H9 (cell line): Measurements from ENCODE around the gene FAM78B. TPM values are rescaled to one million over a fixed set of nuclear protein-coding genes. Genes with fewer than 3 reads are reported as not detected.

Experiments
- DNase-seq: peaks from one replicate; pipeline ENCODE4 v3.0.0-alpha.2; 2017
- H2AFZ ChIP-seq: one replicate; pipeline ENCODE4 v1.6.1; 2013; ENCODE audit warnings: mild to moderate bottlenecking, low read length, control low read depth, moderate library complexity
- H2AK5ac ChIP-seq: 2 replicates; pipeline ENCODE4 v1.6.1; 2013; ENCODE audit warnings: low read length, control low read depth, mixed read lengths; ENCODE audit not compliant: insufficient read length
- H2BK120ac ChIP-seq: one replicate; pipeline ENCODE4 v1.6.1; 2013; ENCODE audit warnings: low read depth, mild to moderate bottlenecking, low read length, control low read depth, inconsistent platforms; ENCODE audit not compliant: poor library complexity, severe bottlenecking
- H2BK12ac ChIP-seq: 2 replicates; pipeline ENCODE4 v1.6.1; 2013; ENCODE audit warnings: low read length, control low read depth, mixed read lengths, low read depth; ENCODE audit not compliant: insufficient read length
- H2BK15ac ChIP-seq: 2 replicates; pipeline ENCODE4 v1.6.1; 2013; ENCODE audit warnings: low read depth, low read length, control low read depth
- H2BK20ac ChIP-seq: one replicate; pipeline ENCODE4 v1.6.1; 2013; ENCODE audit warnings: low read depth, mild to moderate bottlenecking, low read length, control low read depth, inconsistent platforms; ENCODE audit not compliant: poor library complexity, severe bottlenecking
- H2BK5ac ChIP-seq: 2 replicates; pipeline ENCODE4 v1.6.1; 2013; ENCODE audit warnings: low read length, control low read depth, mixed read lengths; ENCODE audit not compliant: insufficient read length
- H3K14ac ChIP-seq: 2 replicates; pipeline ENCODE4 v1.6.1; 2013; ENCODE audit warnings: low read length, control low read depth; ENCODE audit not compliant: insufficient read depth
- H3K18ac ChIP-seq: 2 replicates; pipeline ENCODE4 v1.6.1; 2013; ENCODE audit warnings: low read depth, mild to moderate bottlenecking, mixed read lengths, low read length, control low read depth; ENCODE audit not compliant: insufficient read length
- H3K23ac ChIP-seq: 2 replicates; pipeline ENCODE4 v1.6.1; 2013; ENCODE audit warnings: low read length, control low read depth, mixed read lengths, low read depth; ENCODE audit not compliant: insufficient read length
- H3K23me2 ChIP-seq: 2 replicates; pipeline ENCODE4 v1.6.1; 2013; ENCODE audit warnings: low read depth, mild to moderate bottlenecking, mixed read lengths, low read length, control low read depth; ENCODE audit not compliant: insufficient read length, poor library complexity, severe bottlenecking
- H3K27ac ChIP-seq: 2 replicates; pipeline ENCODE4 v1.5.1; 2013; ENCODE audit warnings: low read length, control low read depth, mixed read lengths, low read depth; ENCODE audit not compliant: insufficient read length
- H3K27me3 ChIP-seq: 2 replicates; pipeline ENCODE4 v1.6.1; 2013; ENCODE audit warnings: low read length, control low read depth, inconsistent platforms; ENCODE audit not compliant: insufficient read depth
- H3K4ac ChIP-seq: 2 replicates; pipeline ENCODE4 v1.6.1; 2013; ENCODE audit warnings: low read depth, mild to moderate bottlenecking, control low read depth, inconsistent platforms, low read length, moderate library complexity
- H3K4me1 ChIP-seq: 2 replicates; pipeline ENCODE4 v1.6.1; 2013; ENCODE audit warnings: low read length, control low read depth, inconsistent platforms; ENCODE audit not compliant: insufficient read depth
- H3K4me2 ChIP-seq: 2 replicates; pipeline ENCODE4 v1.6.1; 2013; ENCODE audit warnings: low read length, control low read depth, mixed read lengths; ENCODE audit not compliant: insufficient read length, insufficient read depth
- H3K56ac ChIP-seq: 2 replicates; pipeline ENCODE4 v1.6.1; 2013; ENCODE audit warnings: low read depth, mild to moderate bottlenecking, mixed read lengths, low read length, control low read depth; ENCODE audit not compliant: insufficient read length
- H3K79me1 ChIP-seq: 2 replicates; pipeline ENCODE4 v1.6.1; 2013; ENCODE audit warnings: low read depth, mild to moderate bottlenecking, moderate library complexity, low read length, control low read depth, inconsistent platforms; ENCODE audit not compliant: insufficient read depth, poor library complexity, severe bottlenecking
- H3K79me2 ChIP-seq: 2 replicates; pipeline ENCODE4 v1.6.1; 2013; ENCODE audit warnings: low read length, control low read depth, inconsistent platforms; ENCODE audit not compliant: insufficient read depth
- H3K9ac ChIP-seq: 2 replicates; pipeline ENCODE4 v1.6.1; 2013; ENCODE audit warnings: low read length, control low read depth, mixed read lengths; ENCODE audit not compliant: insufficient read length; ENCODE audit errors: extremely low read depth
- H3K9me3 ChIP-seq: one replicate; pipeline ENCODE4 v1.6.1; 2013; ENCODE audit warnings: low read depth, low read length, inconsistent platforms; ENCODE audit not compliant: control insufficient read depth
- H3T11ph ChIP-seq: one replicate; pipeline ENCODE4 v1.6.1; 2013; ENCODE audit warnings: mild to moderate bottlenecking, low read length, control low read depth, inconsistent platforms
- H4K20me1 ChIP-seq: one replicate; pipeline ENCODE4 v1.6.1; 2013; ENCODE audit not compliant: control insufficient read depth, insufficient read length, insufficient read depth
- H4K5ac ChIP-seq: 2 replicates; pipeline ENCODE4 v1.6.1; 2013; ENCODE audit warnings: low read depth, mild to moderate bottlenecking, mixed read lengths, low read length, control low read depth; ENCODE audit not compliant: insufficient read length
- H4K8ac ChIP-seq: replicated peaks from 2 replicates; pipeline ENCODE4 v1.6.1; 2013; ENCODE audit warnings: low read length, control low read depth, mixed read lengths, low read depth; ENCODE audit not compliant: insufficient read length
- H4K91ac ChIP-seq: 2 replicates; pipeline ENCODE4 v1.6.1; 2013; ENCODE audit warnings: low read depth, mild to moderate bottlenecking, moderate library complexity, mixed read lengths, low read length, control low read depth; ENCODE audit not compliant: insufficient read length
- H3K27ac Mint-ChIP-seq, 3 experiments: 2 replicates in 2 of 3; 3 replicates in 1 of 3; pipeline ENCODE4 v1.8.0; 2020 to 2021; ENCODE audit warnings: mixed read lengths in 3 of 3, mild to moderate bottlenecking in 1 of 3, moderate library complexity in 1 of 3
- H3K27me3 Mint-ChIP-seq: 2 replicates; pipeline ENCODE4 v1.8.0; 2021; ENCODE audit warnings: low read depth, mild to moderate bottlenecking, moderate library complexity, mixed read lengths
- H3K36me3 Mint-ChIP-seq, 3 experiments: 2 replicates in 2 of 3; 3 replicates in 1 of 3; pipeline ENCODE4 v1.8.0; 2020 to 2021; ENCODE audit warnings: low read depth in 3 of 3, mixed read lengths in 3 of 3; ENCODE audit not compliant: insufficient read depth in 1 of 3
- H3K4me1 Mint-ChIP-seq, 2 experiments: 2 replicates each; pipeline ENCODE4 v1.8.0; 2020; ENCODE audit warnings: mixed read lengths in 2 of 2
- H3K4me3 Mint-ChIP-seq, 2 experiments: 2 replicates in 1 of 2; 3 replicates in 1 of 2; pipeline ENCODE4 v1.8.0; 2020 to 2021; ENCODE audit warnings: mild to moderate bottlenecking in 2 of 2, mixed read lengths in 2 of 2, moderate library complexity in 1 of 2
- H3K9me3 Mint-ChIP-seq, 2 experiments: 2 replicates in 1 of 2; 3 replicates in 1 of 2; pipeline ENCODE4 v1.8.0; 2020; ENCODE audit warnings: mild to moderate bottlenecking in 2 of 2, mixed read lengths in 2 of 2, moderate library complexity in 1 of 2
- CTCF ChIP-seq: fragments of 200-600 bp; sonication (generic); conservative IDR thresholded peaks from 3 replicates; pipeline ENCODE4 v1.8.0; 2021; ENCODE audit warnings: antibody characterized with exemption, mild to moderate bottlenecking
- WGBS: extraction: QIAGEN DNeasy Blood & Tissue Kit; methylation state at CpG from one replicate; pipeline ENCODE4 v1.1.7; 2013; ENCODE audit warnings: missing lambda C conversion rate, low lambda C conversion rate, mixed read lengths; ENCODE audit not compliant: insufficient read length; ENCODE audit errors: extremely low coverage; 5-methylcytosine and 5-hydroxymethylcytosine counted together
- total RNA-seq: library from RNA; stranded (reverse); gene quantifications from 2 replicates; pipeline ENCODE4 v1.2.1, GENCODE V29; 2021

The FAM78B gene
- total RNA-seq, 1 experiment from 2014 or later = 2.3 TPM

- no peak overlapping the region for H3K4me3 Mint-ChIP-seq
- no peak overlapping the region for H4K91ac ChIP-seq
- no peak overlapping the region for H3K27ac ChIP-seq
- H3K9me3 ChIP-seq = no peaks in the 10 kb centered on the region
- no peak overlapping the region for H3K14ac ChIP-seq
- no peaks in the 10 kb centered on the region for H3K4me1 ChIP-seq
- no peak overlapping the region for H3K23ac ChIP-seq
- H3T11ph ChIP-seq = no peak overlapping the region
- H2BK12ac ChIP-seq = no peak overlapping the region
- H3K9me3 Mint-ChIP-seq = no peaks in the 10 kb centered on the region; a peak in 2 of 5 replicates
- no peak overlapping the region for H2BK5ac ChIP-seq
- H3K27ac Mint-ChIP-seq = no peak overlapping the region
- H3K36me3 Mint-ChIP-seq = no peaks in the 10 kb centered on the region
- H4K5ac ChIP-seq = no peak overlapping the region
- no peak for DNase-seq
- no peaks in the 10 kb centered on the region; the same call in 1 of the 2 replicates for H3K27me3 Mint-ChIP-seq
- no CpG with 5 or more reads among the region's 3 CpGs for WGBS
- H4K20me1 ChIP-seq = no peaks in the 10 kb centered on the region
- no peak overlapping the region for H2AFZ ChIP-seq
- TF ChIP-seq CTCF = no peak
- H3K23me2 ChIP-seq = no peaks in the 10 kb centered on the region
- no peak overlapping the region for H2BK15ac ChIP-seq
- no peaks in the 10 kb centered on the region for H3K79me2 ChIP-seq
- H2BK20ac ChIP-seq = no peak overlapping the region
- H3K9ac ChIP-seq = no peak overlapping the region
- H2BK120ac ChIP-seq = no peak overlapping the region
- no peak overlapping the region for H3K56ac ChIP-seq
- H4K8ac ChIP-seq = no peak overlapping the region
- no peak overlapping the region for H2AK5ac ChIP-seq
- no peak overlapping the region for H3K4ac ChIP-seq
- no peak overlapping the region for H3K18ac ChIP-seq
- no peaks in the 10 kb centered on the region for H3K27me3 ChIP-seq
- H3K4me1 Mint-ChIP-seq = peaks cover 2 to 7% of the 10 kb centered on the region in 2 experiments; a peak in 3 of 4 replicates
- H3K79me1 ChIP-seq = no peaks in the 10 kb centered on the region
- no peak overlapping the region for H3K4me2 ChIP-seq
These were observed 82.2 kb downstream of the FAM78B start for GRCh38 chr1:166084613-166085012.
